Daoy (cell line): ENCODE measurements around the gene EPG5. TPM values are rescaled to one million over a fixed set of nuclear protein-coding genes. Genes with fewer than 3 reads are reported as not detected.

Experiments
- DNase-seq: peaks from one replicate; pipeline ENCODE4 v3.0.0-alpha.2; 2015; ENCODE audit warnings: low read depth
- total RNA-seq: library from RNA; depleted of rRNA; stranded (reverse); fragments of >200 nt; shearing (Covaris generic); gene quantifications from 2 replicates; pipeline ENCODE4 v1.2.3, GENCODE V29; 2014

Gene EPG5
- total RNA-seq, 1 experiment from 2014 or later: 6.2 TPM

GRCh38 chr18:45926085-45926484 lies 41.0 kb downstream of the EPG5 start:
- no peak for DNase-seq

GRCh38 chr18:45923138-45923537 lies 44.0 kb downstream of the EPG5 start:
- no peak for DNase-seq

- peak; percentile 72 for DNase-seq
Measured at GRCh38 chr18:45920367-45920766, 46.8 kb downstream of the EPG5 start.

GRCh38 chr18:45916302-45916701 lies 50.8 kb downstream of the EPG5 start:
- no peak for DNase-seq

- DNase-seq: no peak
Measured at GRCh38 chr18:45913276-45913675, 53.9 kb downstream of the EPG5 start.

- peak; percentile 41 for DNase-seq
Measured at GRCh38 chr18:45910405-45911023, 56.6 kb downstream of the EPG5 start.

GRCh38 chr18:45901654-45902210 lies 65.4 kb downstream of the EPG5 start:
- no peak for DNase-seq

- no peak for DNase-seq
Measured at GRCh38 chr18:45900623-45901022, 66.5 kb downstream of the EPG5 start.

GRCh38 chr18:45896991-45897390 lies 70.1 kb downstream of the EPG5 start:
- DNase-seq: no peak

- DNase-seq: no peak
Measured at GRCh38 chr18:45896452-45896851, 70.7 kb downstream of the EPG5 start.

- no peak for DNase-seq
Measured at GRCh38 chr18:45895339-45895738, 71.8 kb downstream of the EPG5 start.

GRCh38 chr18:45894818-45895217 lies 72.3 kb downstream of the EPG5 start:
- no peak for DNase-seq

GRCh38 chr18:45891806-45892205 lies 75.3 kb downstream of the EPG5 start:
- DNase-seq: no peak

GRCh38 chr18:45890606-45891005 lies 76.5 kb downstream of the EPG5 start:
- DNase-seq: no peak

- DNase-seq: no peak
Measured at GRCh38 chr18:45889419-45890064, 77.6 kb downstream of the EPG5 start.

- DNase-seq: no peak
Measured at GRCh38 chr18:45887585-45887984, 79.5 kb downstream of the EPG5 start.

GRCh38 chr18:45880876-45881558 lies 86.1 kb downstream of the EPG5 start:
- no peak for DNase-seq

- peak; percentile 67 for DNase-seq
Measured at GRCh38 chr18:45879681-45880655, 87.2 kb downstream of the EPG5 start.

GRCh38 chr18:45877403-45877802 lies 89.7 kb downstream of the EPG5 start:
- DNase-seq: no peak

GRCh38 chr18:45876161-45876560 lies 91.0 kb downstream of the EPG5 start:
- no peak for DNase-seq

GRCh38 chr18:45874491-45875184 lies 92.5 kb downstream of the EPG5 start:
- no peak for DNase-seq
